ENCODE measurements around the gene TAS1R2.

DNA sequence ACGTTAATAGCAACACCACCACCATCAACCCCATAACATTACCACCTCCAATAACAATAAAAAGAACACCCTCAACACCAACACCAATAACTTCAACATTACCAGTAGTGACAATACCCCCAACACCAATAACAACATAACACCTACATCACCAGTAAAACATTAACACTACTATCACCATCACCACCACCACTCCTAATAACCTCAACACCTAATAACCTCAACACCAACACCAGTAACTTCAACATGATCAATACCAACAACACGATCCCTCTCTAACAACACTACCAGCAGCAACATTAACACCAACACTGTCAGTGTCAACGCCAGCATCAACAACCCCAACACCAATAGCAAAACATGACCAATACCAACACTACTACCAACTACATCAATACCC is 57.2 kb downstream of the TAS1R2 start:
- TF ChIP-seq, protein P1, sequence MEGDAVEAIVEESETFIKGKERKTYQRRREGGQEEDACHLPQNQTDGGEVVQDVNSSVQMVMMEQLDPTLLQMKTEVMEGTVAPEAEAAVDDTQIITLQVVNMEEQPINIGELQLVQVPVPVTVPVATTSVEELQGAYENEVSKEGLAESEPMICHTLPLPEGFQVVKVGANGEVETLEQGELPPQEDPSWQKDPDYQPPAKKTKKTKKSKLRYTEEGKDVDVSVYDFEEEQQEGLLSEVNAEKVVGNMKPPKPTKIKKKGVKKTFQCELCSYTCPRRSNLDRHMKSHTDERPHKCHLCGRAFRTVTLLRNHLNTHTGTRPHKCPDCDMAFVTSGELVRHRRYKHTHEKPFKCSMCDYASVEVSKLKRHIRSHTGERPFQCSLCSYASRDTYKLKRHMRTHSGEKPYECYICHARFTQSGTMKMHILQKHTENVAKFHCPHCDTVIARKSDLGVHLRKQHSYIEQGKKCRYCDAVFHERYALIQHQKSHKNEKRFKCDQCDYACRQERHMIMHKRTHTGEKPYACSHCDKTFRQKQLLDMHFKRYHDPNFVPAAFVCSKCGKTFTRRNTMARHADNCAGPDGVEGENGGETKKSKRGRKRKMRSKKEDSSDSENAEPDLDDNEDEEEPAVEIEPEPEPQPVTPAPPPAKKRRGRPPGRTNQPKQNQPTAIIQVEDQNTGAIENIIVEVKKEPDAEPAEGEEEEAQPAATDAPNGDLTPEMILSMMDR (IDR thresholded peaks at IDR 0.05), result no peak
- TF ChIP-seq POLR2A (IDR thresholded peaks at IDR 0.05) (no peak), POLR2AphosphoS5 (IDR thresholded peaks at IDR 0.05) (no peak)

Data from gastroesophageal sphincter (tissue), 3 donors.